T-helper 22 cell (primary cell): ENCODE results near the gene GALNT12.

Experiments
- DNase-seq: peaks from one replicate; pipeline ENCODE4 v3.0.0-alpha.2; 2020; ENCODE audit warnings: low read depth

GALNT12 gene

DNA sequence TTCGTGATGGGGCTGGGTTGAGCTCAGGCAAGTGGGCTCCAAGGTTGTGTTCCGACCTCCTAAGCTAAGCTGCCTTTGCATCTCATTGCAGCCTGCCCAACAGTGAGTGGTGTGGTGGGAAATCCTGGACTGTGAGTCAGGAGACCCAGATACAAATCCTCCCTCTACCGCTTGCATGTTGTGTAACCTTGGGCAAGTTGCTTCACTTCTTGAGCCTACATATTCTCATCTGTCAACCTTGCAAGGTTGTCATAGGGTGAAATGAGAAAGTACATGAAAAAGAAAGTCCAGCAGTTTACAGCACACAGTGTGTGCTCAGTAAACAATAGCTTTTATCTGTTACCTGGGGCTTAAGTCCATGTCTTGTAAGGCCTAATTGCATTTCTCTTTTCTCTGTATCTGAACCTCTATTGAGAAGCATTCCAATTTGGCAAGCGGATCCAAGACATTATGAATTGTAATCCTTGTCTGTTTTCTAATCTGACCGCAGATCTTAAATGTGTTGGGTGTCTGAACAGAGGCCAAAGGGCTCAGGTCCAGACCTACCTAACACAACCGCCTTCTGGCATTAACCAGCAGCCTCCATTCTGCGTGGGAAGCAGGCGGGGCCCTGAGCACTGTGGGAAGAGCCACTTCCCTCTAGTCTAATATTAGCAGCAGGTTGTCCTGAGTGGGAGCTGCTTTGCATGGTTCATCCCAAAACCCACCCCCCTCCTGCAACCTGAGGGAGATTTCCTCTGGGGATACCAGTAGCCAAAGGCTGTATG, 1.8 kb upstream of the GALNT12 start:
- no peak for DNase-seq

DNA sequence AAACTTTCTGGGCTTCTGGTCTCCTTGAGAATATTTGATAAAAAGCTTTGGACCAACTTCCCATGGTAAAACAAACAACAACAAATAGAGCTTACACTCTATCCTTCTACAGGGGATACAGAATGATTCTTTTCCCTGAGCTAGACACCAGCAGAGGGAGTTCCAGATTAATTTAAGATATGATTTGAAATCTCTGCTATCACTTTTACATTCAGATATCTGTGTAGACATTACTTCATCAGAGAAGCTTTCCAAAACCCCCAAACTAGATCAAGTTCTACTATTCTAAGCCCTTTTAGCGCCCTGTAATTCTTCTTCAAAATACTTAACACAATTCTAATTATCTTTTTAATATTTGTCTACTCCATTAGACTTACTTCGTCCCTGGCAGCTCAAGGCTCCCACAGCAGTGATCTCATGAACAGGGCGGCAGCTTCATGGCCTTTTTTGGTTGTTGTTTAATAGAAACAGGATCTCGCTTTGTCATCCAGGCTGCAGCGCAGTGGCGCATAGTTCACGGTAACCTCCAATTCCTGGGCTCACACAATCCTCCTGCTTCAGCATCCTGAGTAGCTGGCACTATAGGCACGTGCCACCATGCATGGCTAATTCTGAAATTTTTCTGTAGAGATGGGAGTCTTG, 955 bp upstream of the GALNT12 start:
- DNase-seq = no peak

DNA sequence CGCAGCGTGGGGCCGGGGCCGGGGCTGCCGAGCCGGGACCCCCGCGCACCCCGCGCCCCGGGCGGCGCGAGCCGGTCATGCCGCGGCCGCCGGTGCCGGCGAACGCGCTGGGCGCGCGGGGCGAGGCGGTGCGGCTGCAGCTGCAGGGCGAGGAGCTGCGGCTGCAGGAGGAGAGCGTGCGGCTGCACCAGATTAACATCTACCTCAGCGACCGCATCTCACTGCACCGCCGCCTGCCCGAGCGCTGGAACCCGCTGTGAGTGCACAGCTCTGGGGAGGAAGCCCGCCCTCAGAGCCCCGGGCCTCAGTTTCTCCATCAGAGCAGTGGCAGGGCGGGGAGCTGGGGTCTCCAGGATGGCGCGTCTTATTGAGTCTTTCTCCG, 335 bp downstream of the GALNT12 start:
- DNase-seq = no peak

DNA sequence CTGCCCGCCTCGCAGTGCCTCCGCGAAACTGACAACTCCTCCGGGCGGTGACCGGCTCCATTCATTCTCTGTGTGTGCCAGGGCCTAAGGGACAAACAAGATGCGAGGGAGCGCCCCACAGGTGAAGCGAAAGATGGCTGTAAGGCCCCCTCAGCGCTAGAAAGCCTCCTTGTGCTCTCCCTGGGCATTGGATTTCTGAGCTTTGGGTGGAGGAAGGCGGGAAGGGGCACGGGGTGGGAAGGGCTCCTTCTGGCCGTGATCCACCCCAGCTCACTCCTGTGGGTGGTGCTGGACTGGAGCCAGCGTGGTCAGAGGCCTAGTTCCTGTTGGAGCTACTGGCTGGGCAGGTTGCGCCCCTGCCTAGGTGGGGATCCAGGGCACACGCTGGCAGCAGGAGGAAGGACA, 943 bp downstream of the GALNT12 start:
- no peak for DNase-seq

DNA sequence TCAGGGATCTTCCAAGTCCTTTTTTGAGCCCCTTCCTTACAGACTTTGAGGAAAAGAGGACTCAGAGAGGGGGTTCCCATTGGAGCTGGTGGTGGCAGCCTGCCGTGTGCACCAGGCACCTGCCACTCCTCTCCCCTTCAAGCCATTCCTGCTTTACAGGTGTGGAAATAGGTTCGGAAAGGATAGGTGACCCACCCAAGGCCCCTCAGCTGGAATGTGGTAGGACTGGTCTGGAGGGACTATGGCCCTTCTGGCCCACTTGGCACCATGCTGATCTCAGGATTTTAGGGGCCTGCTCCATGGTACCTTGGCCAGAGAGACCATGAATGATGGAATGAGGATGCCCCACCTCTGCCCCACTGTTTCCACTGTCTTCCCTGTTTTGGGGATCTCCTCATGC, 1.4 kb downstream of the GALNT12 start:
- no peak for DNase-seq

DNA sequence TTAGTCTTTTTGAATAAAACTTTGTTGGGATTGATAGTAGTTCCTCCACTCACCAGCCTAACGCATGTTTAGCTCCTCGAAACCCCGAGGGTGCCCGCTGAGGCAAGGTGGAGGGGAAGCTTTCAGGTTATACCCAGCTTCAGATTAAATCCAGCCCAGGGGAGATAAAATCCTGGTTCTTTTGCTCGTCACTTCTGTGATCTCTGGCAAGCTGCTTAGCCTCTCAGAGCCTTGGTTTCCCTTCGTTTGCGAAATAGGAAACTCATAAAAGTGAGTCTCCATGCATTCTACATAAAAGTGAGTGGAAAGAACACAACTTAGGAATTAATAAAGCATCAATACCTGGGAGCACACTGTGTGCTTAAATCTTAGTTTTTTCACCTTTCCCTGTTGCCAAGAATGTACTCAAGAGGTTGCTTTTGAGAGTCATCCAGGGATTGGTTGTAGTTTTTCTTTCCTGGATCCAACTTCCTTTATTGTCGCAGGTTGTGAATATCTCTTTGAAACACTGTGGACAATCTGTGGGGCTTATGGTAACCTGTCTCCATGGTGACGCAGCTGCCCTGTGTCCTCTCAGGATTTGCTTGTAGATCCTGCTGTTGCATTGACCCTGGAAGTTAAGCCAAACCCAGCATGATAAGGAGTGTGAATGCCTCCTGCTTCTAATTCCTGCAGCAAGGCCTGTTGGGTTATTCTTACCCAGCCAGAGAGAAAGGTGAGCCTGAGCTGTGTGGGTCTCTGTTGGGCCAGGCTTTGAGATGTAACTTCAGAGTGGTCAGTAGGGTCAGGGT, 2.0 kb downstream of the GALNT12 start:
- no peak for DNase-seq

DNA sequence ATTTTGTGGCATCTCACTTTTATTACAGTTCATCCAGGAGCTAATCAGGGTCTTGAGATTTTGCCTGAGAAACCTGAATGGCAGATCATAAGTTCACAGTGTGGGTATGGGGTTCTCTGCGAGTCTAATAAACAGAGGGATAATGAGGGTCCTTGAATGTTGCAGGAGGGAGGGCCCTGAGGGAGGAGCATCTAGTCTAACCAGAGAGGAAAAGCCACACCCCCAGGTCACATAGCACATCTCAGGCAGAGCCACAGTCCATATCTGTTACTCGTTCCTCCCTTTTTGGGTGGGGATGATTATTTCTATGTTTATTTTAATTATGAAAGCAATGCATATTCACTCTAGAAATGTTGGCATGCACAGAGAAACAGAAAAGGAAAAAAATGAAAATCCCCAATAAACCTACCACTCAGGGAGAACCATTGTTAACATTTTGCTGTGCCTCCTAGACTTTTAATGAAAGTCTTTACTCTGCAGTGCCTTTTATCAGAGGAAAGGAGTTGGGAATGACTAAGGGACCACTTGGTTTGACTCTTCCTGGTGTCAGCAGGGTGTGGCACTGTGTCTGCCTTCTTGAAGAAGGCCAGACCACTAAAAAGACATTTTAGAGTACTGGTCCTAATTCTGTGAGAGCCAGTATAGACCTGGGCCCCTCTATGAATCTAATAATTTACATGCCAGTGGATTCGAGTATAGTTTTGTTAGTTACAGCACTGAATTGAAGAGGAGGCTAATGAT, 2.8 kb downstream of the GALNT12 start:
- DNase-seq = no peak

DNA sequence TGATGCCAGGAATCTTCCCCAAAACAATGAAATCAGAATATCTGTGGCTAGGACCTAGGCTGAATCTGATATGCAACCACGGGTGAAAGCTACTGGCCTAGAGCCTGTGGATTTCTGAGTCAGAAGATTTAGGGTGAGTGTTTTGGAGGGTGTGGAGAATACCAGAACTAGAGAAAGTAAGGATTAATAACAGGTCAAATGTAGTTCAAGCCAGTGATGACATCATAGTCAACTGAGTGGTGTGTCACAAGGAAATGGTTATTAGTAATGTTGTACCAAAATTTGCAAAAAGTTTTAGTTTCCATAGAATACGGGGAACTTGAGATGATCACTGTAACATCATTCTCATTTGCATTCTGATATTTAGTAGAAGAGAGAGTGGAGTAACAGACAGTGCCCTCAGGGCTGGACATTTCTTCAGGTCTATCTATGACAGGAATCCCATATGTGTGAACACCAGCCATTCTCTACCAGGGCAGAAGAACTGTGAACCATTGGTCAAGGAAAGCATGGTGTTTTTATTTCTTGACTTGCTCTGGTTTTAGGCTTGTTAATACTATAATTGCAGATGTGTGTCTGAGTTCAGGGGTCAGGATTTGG, 3.7 kb downstream of the GALNT12 start:
- no peak for DNase-seq

DNA sequence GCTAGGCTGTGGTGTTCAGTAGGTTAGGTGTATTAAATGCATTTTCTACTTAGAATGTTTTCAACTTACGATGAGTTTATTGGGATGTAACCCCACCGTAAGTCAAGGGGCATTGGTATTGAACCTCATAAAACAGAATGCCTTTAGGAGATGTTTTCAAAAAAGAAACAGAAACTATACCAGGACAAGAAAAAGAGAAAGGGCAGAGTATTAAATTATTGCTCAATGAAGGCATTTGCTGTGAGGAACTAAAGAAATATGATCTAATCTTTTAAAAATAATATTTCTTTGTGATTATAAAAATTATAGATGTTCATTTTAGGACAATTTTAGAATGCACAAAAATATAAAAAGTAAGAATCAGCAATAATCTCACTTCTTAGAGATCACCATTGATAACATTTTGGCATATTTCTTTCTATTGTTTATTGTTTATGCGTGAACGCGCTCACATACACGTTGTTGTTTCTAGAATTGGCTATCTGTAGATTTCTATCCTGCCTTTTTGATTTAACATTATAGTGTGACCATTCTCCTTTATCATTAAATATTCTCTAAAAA, 8.0 kb downstream of the GALNT12 start:
- DNase-seq = no peak

DNA sequence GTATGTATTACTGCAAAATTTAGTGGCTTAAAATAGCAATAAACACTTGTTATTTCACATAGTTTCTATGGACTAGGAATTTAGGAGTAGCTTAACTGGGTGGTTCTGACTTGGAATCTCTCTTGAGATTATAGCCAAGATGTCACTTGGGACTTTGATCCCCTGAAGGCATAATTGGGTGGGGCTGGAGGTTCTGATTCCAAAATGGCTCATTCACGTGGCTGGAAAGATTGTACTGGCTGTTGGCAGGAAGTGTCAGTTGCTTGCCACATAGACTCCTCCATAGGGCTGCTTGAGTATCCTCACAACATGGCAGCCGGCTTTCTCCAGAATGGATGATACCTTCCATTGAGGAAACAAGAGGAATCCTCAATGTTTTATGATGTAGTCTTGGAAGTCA, 11.3 kb downstream of the GALNT12 start:
- DNase-seq = no peak

DNA sequence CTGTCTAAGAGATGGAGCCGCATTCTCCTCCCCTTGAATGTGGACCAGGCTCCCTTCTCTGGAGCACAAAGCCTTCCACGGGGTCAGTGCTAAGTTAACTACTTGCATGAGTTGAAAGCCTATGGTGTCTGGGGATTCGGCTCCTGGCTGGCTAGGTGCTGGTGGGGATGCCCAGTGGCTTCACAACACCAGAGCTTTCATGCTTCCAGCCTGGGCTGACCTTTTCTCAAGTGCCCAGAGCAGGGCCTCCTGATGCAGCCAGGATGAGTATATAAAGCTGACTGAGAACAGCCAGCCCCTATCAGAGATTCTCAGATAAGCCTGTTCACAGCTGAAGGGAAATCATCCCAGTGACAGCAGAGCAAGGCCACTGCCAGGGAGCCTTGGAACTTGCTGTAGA, 11.8 kb downstream of the GALNT12 start:
- no peak for DNase-seq

DNA sequence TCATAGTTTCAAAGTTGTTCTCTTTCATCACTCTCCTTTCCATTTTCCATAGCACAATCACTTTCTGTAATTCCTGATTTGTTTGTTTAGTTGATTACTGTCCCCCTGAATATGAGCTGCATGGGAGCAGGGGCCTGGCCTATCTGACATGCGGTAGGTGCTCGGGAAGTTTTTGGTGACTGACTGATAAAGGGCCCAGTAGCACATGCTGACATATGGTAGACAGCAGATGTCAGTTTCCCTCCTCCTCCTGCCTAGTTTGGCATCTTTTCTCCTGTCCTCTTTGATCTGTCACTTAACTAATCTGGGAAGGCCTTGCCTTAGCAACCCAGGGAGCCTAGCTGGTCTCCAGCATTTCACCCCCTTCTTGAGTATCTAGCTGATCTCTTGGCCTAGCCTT, 14.4 kb downstream of the GALNT12 start:
- no peak for DNase-seq

DNA sequence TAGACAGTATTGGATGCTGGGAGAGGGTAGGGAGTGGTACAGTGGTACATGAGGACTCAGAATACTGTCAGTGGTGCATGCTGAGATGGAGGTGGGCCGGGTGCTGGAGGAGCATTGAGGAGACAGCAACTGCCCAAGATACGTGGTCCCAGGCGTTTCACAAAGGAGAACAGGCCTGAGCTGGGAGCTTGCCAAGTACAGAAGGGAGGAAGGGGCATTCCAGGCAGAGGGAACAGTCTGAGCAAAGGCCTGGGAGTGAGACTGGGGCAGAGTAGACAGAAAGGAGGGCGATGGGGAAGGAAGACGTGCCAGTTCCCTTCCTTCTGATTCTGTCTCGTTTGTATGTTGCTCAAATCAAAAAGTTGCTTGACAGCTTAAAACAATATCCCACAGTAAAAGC, 15.2 kb downstream of the GALNT12 start:
- no peak for DNase-seq

DNA sequence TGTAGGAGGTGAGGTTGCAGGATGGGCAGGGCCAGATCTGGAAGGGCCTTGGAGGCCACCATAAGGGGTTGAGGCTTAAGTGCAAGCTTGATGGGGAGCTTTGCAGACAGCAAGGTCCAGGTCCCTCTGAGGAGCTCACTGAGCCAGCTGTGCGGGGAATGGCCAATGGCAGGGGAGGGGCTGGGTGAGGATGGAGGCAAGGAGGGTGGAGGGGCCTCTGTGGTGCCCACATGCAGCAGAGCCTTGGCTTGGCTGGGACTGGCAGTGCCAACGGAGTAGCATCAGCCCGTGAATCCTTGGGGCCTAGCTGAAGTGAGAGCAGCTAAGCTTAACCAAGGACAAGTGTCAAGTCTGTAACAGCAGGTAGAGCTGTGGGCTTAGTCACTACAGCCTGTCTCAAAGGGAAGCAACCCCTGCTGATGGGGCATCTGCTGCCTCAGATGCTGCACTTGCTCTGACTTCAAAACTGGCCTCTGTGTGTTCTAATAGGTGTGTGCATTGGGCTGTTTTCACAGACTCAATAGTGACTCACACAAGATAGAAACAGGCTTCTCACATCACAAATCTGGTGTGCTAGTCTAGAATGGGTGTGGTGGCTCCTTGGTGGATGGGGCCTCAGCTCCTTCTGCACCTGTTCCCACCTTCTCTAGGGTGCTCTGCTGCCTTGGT, 16.3 kb downstream of the GALNT12 start:
- DNase-seq = no peak

DNA sequence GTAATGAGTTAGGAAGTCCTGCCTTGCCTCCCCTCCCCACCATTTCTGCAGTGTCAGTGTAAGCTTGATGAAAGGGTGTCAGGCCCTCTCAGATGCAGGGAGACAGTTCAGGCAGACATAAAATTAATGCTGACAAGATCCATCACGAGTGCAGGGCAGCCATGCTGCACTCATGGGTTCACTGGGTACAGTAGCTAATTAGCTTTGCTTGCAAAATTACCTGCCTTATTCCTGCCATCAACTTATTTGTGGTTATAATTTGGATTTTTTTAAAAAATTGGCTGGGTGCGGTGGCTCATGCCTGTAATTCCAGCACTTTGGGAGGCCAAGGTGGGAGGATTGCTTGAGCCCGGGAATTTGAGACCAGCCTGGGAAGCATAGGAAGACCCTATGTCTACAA, 17.9 kb downstream of the GALNT12 start:
- no peak for DNase-seq

DNA sequence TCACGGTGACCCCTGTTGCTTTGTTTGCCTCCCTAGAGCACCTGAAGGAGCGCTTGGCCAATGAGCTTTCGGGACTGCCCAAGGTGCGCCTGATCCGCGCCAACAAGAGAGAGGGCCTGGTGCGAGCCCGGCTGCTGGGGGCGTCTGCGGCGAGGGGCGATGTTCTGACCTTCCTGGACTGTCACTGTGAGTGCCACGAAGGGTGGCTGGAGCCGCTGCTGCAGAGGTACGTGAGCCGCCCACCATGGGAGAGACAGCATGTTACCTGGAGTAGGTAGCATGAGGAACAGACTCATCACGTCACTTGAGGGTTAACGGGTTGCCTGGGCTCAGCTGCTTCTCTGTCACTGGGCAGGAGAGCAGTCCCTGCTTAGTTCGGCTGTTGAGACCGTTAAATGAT, 19.2 kb downstream of the GALNT12 start:
- DNase-seq = no peak

DNA sequence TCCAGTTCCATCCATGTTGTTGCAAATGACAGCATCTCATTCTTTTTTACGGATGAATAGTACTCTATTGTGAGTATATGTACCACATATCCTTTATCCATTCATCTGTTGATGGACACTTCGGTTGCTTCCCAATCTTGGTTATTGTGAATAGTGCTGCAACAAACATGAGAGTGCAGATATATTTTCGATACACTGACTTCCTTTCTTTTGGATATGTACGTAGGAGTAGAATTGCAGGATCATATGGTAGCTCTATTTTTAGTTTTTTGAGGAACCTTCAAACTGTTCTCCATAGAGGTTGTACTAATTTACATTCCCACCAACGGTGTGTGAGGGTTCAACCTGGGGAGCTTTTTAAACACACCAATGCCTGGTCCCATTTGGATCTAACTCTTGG, 22.3 kb downstream of the GALNT12 start:
- no peak for DNase-seq

DNA sequence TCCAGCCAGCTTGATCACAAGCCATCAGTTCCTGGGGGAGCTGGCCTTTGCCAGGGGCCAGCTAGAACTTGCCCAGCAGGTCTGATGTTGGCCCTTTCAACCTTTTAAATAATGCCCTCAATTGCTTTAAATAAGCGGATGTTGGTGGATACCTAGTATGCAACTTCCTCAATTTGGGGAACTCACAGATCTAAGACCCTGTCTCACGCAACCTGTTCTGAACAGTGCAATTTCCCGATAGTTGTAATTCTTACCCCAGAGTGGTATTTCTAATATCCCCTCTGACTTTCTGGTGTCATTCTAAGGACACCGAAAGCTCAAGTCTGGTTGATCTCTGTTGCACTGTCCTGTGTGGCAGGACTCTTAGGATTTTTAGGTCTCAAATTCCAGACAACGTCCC, 23.1 kb downstream of the GALNT12 start:
- no peak for DNase-seq

DNA sequence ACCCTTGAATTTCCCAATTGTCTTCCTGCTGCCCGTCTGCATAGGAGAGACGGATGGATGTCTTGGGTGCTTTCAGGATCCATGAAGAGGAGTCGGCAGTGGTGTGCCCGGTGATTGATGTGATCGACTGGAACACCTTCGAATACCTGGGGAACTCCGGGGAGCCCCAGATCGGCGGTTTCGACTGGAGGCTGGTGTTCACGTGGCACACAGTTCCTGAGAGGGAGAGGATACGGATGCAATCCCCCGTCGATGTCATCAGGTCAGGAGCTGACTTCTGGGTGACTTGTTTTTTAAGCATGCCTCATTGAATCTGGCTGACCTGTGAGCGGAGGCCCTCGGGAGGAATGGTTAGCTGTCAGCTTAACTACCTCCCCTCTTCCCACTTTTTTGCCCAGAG, 24.2 kb downstream of the GALNT12 start:
- DNase-seq = no peak

DNA sequence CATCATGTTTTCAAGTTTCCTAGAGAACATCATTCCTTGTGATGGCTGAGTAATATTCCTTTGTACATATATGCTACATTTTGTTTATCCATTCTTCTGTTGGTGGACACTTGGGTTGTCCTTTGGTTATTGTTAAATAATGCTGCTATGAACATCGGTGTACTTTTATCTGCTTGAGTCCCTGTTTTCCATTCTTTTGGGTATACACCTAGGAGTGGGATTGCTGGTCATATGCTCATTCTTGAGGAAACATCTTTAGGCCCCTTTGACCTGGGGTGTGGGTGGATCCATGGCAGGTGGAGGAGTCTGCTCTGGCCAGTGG, 25.3 kb downstream of the GALNT12 start:
- DNase-seq = no peak
